BJ (cell line): ENCODE measurements around the gene P2RX3. TPM values are rescaled to one million over a fixed set of nuclear protein-coding genes. Genes with fewer than 3 reads are reported as not detected.

Experiments
- CTCF ChIA-PET: fragments of 350-600 bp; formaldehyde crosslinking; extraction: SDS; loops from one replicate; lab custom pipeline; 2021; ENCODE audit warnings: antibody characterized with exemption, inconsistent platforms; lab: Yijun Ruan, JAX
- POLR2A ChIA-PET: fragments of 300-600 bp; sonication (Branson Sonifier 250); formaldehyde crosslinking; extraction: SDS; loops from one replicate; lab custom pipeline; 2021; ENCODE audit warnings: antibody characterized with exemption; lab: Charles Lee
- DNase-seq: peaks from one replicate; pipeline ENCODE4 v3.0.0-alpha.2; 2011; ENCODE audit warnings: low read depth
- H3K27me3 ChIP-seq: 2 replicates; pipeline ENCODE4 v1.6.0; 2011; ENCODE audit warnings: low read length; ENCODE audit not compliant: control insufficient read depth, insufficient read depth
- H3K36me3 ChIP-seq: 2 replicates; pipeline ENCODE4 v1.5.1; 2011; ENCODE audit warnings: low read length; ENCODE audit not compliant: control insufficient read depth, insufficient read depth
- H3K4me3 ChIP-seq: 2 replicates; pipeline ENCODE4 v1.5.1; 2011; ENCODE audit warnings: low read depth, mild to moderate bottlenecking, control low read depth, low read length
- polyA plus RNA-seq: library from polyadenylated mRNA; depleted of rRNA; stranded (reverse); fragments of >200 nt; gene quantifications from 2 replicates; pipeline ENCODE4 v1.2.3, GENCODE V29; 2011
- TF ChIP-seq, protein P1 (sequence below): IDR thresholded peaks from 2 replicates; pipeline ENCODE4 v1.5.1; 2011; ENCODE audit warnings: low read depth, mild to moderate bottlenecking, control low read depth, inconsistent platforms, low read length, moderate library complexity; ENCODE audit not compliant: insufficient read depth

The P2RX3 gene
- polyA plus RNA-seq, 1 experiment = not detected

DNA sequence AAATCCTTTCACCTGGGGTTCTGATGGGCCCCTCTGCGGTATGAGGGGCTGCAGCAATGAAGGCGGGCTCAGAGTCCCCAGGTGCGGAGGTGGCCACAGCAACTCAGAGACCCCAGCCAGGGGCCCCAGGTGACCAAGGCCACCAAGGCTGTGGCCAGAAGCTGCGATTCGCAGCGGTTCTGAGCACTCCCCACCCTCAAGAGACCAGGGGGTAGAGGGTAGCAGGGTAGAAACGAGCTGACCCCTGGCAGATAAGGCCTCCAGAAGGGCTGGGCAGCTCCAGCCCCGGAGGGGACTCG is 14.3 kb upstream of the P2RX3 start:
- Histone ChIP-seq H3K4me3 (peak overlapping the region; percentile 82), H3K27me3 (no peaks in the 10 kb centered on the region), H3K36me3 (peaks cover 33% of the 10 kb centered on the region)
- ChIA-PET CTCF (no interaction called here), POLR2A (interaction anchor here (0.9 kb wide), 1 partner anchor 12 kb away, joined by 4 read pairs; no protein-coding TSS in a partner anchor)
- DNase-seq = no peak
- TF ChIP-seq, protein P1, sequence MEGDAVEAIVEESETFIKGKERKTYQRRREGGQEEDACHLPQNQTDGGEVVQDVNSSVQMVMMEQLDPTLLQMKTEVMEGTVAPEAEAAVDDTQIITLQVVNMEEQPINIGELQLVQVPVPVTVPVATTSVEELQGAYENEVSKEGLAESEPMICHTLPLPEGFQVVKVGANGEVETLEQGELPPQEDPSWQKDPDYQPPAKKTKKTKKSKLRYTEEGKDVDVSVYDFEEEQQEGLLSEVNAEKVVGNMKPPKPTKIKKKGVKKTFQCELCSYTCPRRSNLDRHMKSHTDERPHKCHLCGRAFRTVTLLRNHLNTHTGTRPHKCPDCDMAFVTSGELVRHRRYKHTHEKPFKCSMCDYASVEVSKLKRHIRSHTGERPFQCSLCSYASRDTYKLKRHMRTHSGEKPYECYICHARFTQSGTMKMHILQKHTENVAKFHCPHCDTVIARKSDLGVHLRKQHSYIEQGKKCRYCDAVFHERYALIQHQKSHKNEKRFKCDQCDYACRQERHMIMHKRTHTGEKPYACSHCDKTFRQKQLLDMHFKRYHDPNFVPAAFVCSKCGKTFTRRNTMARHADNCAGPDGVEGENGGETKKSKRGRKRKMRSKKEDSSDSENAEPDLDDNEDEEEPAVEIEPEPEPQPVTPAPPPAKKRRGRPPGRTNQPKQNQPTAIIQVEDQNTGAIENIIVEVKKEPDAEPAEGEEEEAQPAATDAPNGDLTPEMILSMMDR = no peak

DNA sequence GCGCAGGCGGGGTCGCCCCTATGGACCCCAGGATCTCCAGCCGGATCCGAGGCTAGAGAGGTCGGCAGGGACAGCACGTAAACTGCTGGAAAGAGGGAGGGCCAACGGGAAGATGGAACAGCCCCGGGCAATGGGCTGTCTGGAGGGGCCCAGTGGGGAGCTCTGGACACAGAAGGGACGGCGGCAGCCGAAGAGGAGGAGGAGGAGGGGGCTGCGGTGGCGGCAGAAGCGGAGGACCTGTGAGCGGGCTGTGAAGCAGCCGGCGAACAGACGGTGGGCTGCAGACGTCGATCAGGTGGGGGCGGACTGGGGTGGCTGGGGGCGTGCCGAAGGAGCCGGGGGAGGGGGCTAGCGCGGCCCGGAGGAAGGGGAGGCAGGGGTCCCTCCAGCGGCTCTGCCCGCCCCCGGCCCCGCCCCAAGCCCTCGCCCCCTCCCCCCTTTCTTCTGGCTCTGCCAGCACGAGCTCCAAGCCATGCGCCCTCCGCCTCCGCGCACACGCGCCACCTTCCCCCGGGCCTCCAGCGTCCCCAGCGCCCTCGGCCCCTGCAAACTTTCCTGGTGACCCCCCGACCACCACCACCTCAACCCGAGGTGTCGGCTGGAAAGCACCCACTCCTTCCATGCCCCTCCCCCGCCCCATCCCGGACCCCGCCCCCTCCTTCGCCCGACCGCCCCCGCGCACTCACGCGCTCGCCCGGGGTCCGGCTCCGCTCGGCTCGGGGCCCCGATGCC is 13.8 kb upstream of the P2RX3 start:
- DNase-seq = no peak
- Histone ChIP-seq H3K27me3 (no peaks in the 10 kb centered on the region), H3K36me3 (peaks cover 32% of the 10 kb centered on the region), H3K4me3 (peak overlapping the region; percentile 82)
- TF ChIP-seq, protein P1 = no peak
- ChIA-PET CTCF (no interaction called here), POLR2A (interaction anchor here (0.6 to 0.9 kb wide), 3 partner anchors 13 to 69 kb away, joined by 4 to 6 read pairs (median 4); no protein-coding TSS in a partner anchor)

DNA sequence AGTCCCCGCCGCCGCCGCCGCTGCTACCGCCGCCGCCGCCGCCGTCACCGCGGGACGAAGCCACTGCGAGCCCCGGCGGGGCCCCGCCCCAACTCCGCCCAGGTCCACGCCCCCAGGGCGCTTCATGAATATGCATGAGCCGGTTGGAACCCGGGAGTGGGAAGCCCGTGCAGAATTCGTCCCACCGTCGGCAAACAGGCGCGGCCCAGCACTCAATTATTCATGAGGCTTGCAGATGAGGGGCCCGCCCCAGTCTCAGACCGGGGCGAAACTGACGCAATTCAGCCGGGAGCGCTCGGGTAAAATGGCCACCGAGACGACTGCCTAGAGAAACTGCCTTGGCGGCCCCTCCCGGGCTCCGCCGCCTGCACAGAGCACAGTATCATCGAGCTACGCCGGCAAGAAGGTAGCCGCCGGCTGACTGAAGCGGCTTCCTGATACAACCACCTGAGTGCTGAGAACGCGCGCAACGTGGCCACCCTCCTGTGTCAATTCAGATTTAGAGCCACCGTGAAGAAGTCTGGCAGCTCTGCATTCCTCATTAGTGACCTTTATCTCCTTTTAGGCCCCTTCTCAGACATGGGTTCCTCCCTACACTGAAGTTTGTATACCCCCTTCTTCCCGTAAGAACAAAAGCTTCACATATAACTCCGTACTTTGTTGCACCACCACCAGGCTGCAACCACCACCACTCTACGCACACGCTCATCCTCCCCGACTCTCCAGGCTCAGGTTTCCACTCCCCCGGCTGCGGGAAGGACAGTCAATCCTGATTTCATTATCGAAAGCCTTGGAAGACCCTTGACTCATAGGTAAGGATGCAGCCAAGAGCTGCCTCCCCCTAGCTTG is 13.0 kb upstream of the P2RX3 start, which contains the start of gene TNKS1BP1:
Gene TNKS1BP1, minus strand, starts transcription at position 67 of the 849 bp plus-strand sequence. CDS start 3,067 bp downstream, outside the sequence.
- Histone ChIP-seq H3K36me3 (peaks cover 32% of the 10 kb centered on the region), H3K27me3 (no peaks in the 10 kb centered on the region), H3K4me3 (peak within 1 kb of the TSS; percentile 82)
- ChIA-PET CTCF (interaction anchor here (0.8 to 1.4 kb wide), 3 partner anchors 20 to 168 kb away, joined by 3 to 5 read pairs (median 4); no protein-coding TSS in a partner anchor), POLR2A (interaction anchor here (0.6 to 0.7 kb wide), 2 partner anchors 32 to 70 kb away, joined by 4 to 6 read pairs; no protein-coding TSS in a partner anchor)
- DNase-seq = peak; percentile 88
- TF ChIP-seq, protein P1 = no peak

DNA sequence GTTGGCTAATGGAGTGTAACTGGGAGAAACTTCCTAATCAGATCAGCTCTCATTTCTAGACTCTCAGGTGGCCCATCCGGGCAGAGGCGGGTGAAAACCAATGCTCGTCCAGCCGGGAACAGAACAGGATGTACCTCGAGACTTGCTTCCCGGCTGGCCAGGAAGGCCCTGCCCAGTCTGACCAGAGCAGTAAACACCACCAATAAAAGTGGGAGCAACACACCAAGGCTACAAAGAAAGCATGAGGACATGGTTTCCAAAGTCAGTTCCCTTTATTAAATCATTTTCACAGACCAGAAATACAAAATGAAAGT is 12.5 kb upstream of the P2RX3 start:
- DNase-seq = no peak
- peaks cover 32% of the 10 kb centered on the region for H3K36me3 ChIP-seq
- ChIA-PET CTCF (interaction anchor here (0.8 to 1.4 kb wide), 4 partner anchors 9 to 167 kb away, joined by 3 to 5 read pairs (median 4); partner anchors contain the start of gene SSRP1), POLR2A (no interaction called here)
- H3K27me3 ChIP-seq = no peaks in the 10 kb centered on the region
- TF ChIP-seq, protein P1 = no peak
- peak overlapping the region; percentile 82 for H3K4me3 ChIP-seq

DNA sequence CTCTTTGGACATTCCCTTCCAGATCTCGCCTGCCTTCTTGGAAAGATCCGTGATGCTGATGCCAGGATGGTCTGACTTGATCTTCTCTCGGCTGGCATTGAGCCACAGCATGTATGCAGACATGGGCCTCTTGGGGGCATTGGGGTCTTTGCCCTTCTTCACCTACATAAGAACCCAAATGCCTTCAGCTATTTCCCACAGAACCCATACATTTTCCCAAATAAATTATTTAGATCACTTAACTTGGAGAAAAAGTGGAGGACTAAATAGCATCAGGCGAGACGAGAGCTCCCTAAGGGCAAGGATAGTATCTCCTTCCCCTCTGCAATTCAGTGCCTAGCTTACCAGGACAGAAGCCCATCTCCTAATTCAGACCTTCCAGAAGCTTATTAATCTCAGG is 10.4 kb upstream of the P2RX3 start:
- no peak overlapping the region for H3K4me3 ChIP-seq
- TF ChIP-seq, protein P1 = no peak
- POLR2A ChIA-PET = no interaction called here
- peaks cover 46% of the 10 kb centered on the region for H3K36me3 ChIP-seq
- CTCF ChIA-PET = no interaction called here
- DNase-seq = no peak
- H3K27me3 ChIP-seq = no peaks in the 10 kb centered on the region
